NCI-H524 (cell line): ENCODE measurements around the gene TXNDC12.

ENCODE experiments used
- DNase-seq, 2 experiments: peaks; one replicate each; lab custom pipeline; 2025; lab: John Stamatoyannopoulos, UW

Gene TXNDC12

GRCh38 chr1:51997974-51998382, 57.0 kb downstream of the TXNDC12 start:
- DNase-seq: peak; percentile 47 to 78

- DNase-seq: peak; percentile 24 to 46
Measured at GRCh38 chr1:51990478-51990965, 64.5 kb downstream of the TXNDC12 start, which contains the start of gene RAB3B. TSS of gene RAB3B (minus strand) at chr1:51990700. CDS start at chr1:51977117, 13,583 bp downstream.

- DNase-seq: peak in 1 of 2 experiments; percentile 27
Measured at GRCh38 chr1:51989582-51990477, 65.2 kb downstream of the TXNDC12 start.

GRCh38 chr1:51988254-51988653, 66.7 kb downstream of the TXNDC12 start:
- no peak for DNase-seq

- no peak for DNase-seq
Measured at GRCh38 chr1:51986718-51987117, 68.3 kb downstream of the TXNDC12 start.

- DNase-seq: no peak
Measured at GRCh38 chr1:51982161-51982560, 72.8 kb downstream of the TXNDC12 start.

- DNase-seq: no peak
Measured at GRCh38 chr1:51981555-51981954, 73.4 kb downstream of the TXNDC12 start.

- DNase-seq: no peak
Measured at GRCh38 chr1:51978099-51978498, 76.9 kb downstream of the TXNDC12 start.

- DNase-seq: no peak
Measured at GRCh38 chr1:51976846-51977602, 78.0 kb downstream of the TXNDC12 start.

- DNase-seq: no peak
Measured at GRCh38 chr1:51973587-51974474, 81.2 kb downstream of the TXNDC12 start.
